DND-41 (cell line): ENCODE measurements around the gene FABP7.

ENCODE experiments used
- CTCF ChIP-seq: IDR thresholded peaks from 2 replicates; pipeline ENCODE4 v1.5.1; 2012; ENCODE audit warnings: borderline replicate concordance, low read length, moderate library complexity, mild to moderate bottlenecking; ENCODE audit not compliant: poor library complexity, severe bottlenecking; ENCODE audit errors: extremely low read depth
- EZH2 ChIP-seq: IDR thresholded peaks from 3 replicates; pipeline ENCODE4 v1.6.1; 2012; ENCODE audit warnings: borderline replicate concordance, low read depth, mild to moderate bottlenecking, moderate library complexity, low read length, inconsistent platforms; ENCODE audit not compliant: severe bottlenecking

DNA sequence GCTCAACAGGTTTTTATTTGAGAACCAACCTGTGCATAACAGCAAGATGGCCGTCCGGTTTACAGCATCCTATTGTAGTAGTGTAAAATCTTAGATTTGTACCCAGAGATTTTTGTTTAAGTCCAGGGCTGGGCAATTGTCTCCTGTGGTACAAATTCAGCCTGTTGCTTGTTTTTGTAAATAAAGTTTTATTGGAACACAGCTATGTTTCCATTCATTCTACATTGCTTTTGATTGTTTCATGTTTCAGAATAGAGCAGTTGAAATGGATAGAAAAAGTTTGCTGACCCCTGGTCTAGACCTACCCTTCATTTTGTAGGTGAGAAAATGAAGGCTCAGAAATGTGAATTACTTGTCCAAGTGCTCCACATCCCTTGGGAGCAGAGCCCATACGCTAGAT, 18.0 kb downstream of the FABP7 start:
- TF ChIP-seq CTCF (no peak), EZH2 (no peak)
